Bone marrow (tissue), 2 donors: ENCODE data around the gene PLEKHM2.

Source experiments
- DNase-seq, 2 donors: peaks; one replicate each; lab custom pipeline; 2025; lab: John Stamatoyannopoulos, UW

Gene PLEKHM2

GRCh38 chr1:15726508-15726907 is 42.4 kb downstream of the PLEKHM2 start:
- no peak for DNase-seq

GRCh38 chr1:15727021-15727420 is 42.9 kb downstream of the PLEKHM2 start:
- DNase-seq = no peak

GRCh38 chr1:15727424-15727823 is 43.3 kb downstream of the PLEKHM2 start:
- DNase-seq = no peak

- no peak for DNase-seq
Observed at GRCh38 chr1:15727866-15728534, 43.9 kb downstream of the PLEKHM2 start.

DNA sequence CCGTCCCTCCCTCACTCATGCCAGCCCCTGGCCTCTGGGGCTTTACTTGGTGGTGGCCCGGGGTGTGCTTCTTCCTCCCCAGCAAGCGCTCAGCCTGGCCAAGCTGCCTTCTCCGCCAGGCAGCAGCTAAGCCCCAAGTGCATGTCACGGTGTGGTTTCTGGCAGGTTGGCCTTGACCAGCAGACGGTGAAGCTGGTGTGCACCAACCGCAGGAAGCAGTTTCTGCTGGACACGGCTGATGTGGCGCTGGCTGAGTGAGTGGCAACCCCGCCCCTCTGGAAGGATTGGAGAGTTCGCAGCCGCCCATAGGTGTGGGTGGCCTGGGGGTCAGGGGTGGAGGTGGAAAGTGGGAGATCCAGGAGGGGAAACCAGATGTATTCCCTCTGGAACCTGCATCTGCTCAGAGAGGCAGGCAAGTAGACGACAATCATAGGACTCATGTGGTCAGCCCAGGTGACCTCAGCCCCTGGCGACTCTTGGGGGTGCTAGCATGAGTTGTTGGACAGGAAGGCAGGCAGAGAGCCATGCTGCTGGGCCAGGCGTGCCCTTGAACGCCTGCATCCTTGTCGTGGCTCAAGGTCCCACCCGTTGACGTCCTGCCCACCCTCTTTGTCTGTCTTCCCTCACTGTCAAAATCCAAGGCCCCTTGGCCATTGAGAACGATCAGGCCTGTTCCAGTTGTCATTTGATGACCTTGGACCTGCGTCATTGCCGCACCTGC is 45.0 kb downstream of the PLEKHM2 start:
- no peak for DNase-seq

- DNase-seq = no peak
Observed at GRCh38 chr1:15730423-15730822, 46.3 kb downstream of the PLEKHM2 start.

- DNase-seq = no peak
Observed at GRCh38 chr1:15730936-15731335, 46.8 kb downstream of the PLEKHM2 start.

DNA sequence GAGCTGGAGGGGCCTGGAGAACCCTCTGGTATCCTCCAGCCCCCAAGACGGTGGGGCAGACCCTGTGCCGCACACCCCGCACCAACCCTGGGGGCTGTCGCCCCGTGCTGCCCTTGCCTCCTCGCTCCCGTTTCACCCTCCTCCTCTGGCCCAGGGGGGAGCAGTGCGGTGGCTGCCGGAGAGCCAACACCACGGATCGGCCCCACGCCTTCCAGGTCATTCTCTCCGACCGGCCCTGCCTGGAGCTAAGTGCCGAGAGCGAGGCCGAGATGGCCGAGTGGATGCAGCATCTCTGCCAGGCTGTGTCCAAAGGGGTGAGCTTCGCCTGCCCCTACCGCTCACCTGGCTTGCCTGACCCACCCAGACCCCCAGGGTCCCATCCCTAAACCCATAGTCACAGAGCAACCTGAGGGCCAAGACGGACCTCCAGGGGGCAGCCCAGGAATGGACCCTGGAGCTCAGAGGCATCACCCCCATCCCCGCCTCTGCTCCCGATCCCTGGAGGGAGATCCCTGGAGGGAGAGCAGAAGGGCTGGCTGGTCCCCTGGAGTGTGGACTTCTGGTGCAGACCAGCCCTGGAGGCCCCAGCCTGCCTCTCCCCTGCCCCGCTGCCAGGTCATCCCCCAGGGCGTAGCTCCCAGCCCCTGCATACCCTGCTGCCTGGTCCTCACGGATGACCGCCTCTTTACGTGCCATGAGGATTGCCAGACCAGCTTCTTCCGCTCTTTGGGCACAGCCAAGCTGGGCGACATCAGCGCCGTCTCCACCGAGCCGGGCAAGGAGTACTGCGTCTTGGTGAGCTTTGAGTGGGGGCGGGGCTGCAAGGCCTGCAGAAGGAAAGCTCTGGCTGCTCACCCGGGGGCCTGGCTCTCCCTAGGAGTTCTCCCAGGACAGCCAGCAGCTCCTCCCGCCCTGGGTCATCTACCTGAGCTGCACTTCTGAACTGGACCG is 47.9 kb downstream of the PLEKHM2 start:
- no peak for DNase-seq

DNA sequence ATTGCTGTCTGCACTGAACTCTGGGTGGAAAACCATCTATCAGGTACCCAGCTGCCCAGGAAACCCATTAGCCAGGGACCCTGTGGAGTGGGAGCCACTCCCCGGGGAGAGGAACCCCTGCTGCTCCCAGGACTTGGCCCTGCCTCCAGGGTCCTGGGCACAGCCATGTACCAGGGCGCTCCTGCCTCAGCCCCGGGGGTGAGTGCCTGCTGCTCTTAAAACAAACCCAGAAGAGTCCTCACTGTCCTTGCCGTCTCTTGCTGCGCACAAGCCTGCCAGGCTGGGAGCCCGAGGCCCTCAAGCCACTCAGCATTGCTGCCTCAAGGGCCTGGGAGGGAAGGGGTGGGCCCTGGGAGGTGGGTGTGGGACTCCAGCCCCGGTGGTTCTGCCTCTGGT is 48.6 kb downstream of the PLEKHM2 start:
- DNase-seq = no peak

- no peak for DNase-seq
Observed at GRCh38 chr1:15733218-15733725, 49.2 kb downstream of the PLEKHM2 start.

DNA sequence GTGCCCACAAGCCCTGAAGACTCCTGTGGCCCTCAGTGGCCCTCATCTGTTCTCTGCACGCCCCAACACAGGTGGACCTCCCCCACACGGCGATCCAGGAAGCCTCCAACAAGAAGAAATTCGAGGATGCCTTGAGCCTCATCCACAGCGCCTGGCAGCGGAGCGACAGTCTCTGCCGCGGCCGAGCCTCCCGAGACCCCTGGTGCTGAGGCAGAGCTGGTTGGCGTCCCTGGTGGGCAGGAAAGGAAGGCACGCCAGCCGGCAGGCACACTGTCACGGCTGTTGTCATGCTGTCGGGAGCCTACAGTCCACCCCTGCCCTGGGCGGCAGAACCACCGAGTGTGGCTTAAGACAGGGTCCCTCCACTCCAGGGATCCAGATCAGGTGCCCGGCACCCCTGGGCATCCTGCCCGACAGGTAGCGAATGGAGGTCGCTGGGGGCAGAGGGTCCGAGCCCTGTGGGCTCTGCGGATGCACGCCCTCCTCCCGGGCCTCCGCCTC is 49.7 kb downstream of the PLEKHM2 start:
- no peak for DNase-seq

DNA sequence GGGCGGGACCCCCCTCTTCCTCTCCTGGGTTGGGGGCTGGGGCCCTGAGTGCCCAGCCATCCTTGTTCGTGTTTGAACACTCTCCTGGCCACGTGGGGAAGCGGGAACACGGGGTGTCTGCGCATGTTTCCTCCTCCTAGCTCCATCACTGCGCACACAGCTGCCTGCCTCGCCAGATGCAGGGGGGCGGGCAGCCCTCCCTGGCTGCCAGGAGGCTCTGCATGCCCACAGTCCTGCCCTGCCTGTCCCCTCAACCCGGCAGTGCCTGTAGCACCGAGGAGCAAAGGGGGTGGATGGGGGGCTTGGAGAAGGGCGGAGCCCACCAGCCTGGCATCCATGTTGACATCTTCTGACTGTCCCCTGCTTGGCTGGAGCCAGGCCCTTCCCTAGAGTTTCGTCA is 50.2 kb downstream of the PLEKHM2 start:
- DNase-seq = no peak

DNA sequence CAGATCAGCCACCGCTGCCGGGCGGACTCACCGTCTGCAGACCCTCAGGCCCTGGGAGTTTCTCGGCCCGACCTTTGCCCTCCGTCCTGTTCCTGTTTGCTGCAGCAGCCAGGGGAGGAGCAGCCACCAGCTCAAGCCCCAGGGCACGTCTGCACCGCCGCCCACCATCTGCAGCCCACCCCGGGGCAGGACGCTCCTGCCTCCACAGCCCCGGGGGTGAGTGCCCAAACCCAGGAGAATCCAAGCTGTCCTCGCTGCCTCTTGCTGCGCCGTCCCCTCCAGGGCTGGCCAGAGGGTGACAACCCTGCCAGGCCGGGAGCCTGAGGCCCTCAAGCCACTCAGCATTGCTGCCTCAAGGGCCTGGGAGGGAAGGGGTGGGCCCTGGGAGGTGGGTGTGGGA is 50.8 kb downstream of the PLEKHM2 start:
- DNase-seq = no peak

- DNase-seq = peak in 1 of 2 donors; percentile 4
Observed at GRCh38 chr1:15735304-15736037, 51.4 kb downstream of the PLEKHM2 start.

DNA sequence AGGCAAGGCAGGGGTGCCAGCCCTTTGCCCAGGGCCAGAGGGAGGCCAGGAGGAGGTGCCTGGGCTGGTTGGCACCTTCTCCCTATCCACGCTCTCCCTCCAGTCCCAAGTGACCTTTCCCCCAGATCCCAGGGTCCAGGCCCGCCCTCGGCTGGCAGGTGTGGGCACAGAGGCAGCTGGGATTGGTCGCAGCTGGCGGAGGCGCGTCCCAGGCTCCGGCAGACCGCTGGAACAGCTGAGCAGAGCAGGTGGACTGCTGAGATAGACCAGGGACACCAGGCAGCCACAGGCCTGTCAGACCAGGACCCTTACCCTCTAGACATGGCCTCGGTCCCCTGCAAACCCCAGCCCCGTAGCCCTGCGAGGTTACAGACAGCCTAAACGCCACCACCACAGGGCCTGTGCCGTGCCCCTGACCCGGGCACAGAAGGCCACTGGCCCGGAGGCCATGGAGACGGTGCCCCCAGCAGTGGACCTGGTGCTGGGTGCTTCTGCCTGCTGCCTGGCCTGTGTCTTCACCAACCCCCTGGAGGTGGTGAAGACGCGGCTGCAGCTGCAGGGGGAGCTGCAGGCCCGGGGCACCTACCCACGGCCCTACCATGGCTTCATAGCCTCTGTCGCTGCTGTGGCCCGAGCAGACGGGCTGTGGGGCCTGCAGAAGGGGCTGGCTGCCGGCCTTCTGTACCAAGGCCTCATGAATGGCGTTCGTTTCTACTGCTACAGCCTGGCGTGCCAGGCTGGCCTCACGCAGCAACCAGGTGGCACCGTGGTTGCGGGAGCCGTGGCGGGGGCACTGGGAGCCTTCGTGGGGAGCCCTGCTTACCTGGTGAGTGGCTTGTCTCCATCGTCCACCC is 52.1 kb downstream of the PLEKHM2 start, which contains the start of gene SLC25A34:
TSS of gene SLC25A34 (plus strand) at position 221 of the 854 bp plus-strand sequence. CDS start at position 449, 228 bp downstream.
- no peak for DNase-seq

DNA sequence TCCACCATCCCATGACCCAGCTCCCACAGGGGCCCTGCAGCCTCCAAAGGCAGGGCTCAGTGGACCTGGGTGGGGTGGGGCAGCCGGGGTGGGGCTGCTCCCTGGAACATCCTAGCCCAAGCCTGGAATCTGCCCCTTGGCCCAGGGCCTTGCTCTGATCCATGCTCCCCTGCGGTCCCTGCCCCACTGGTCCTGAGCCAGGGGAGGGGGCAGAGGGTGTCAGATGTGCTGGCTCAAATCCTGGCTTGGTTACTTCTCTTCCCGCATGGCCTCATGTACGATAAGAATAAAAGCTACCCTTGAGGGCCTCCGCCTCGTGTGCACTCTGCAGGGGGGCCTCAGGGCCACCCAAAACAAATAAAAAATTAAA is 52.8 kb downstream of the PLEKHM2 start:
- DNase-seq = no peak

DNA sequence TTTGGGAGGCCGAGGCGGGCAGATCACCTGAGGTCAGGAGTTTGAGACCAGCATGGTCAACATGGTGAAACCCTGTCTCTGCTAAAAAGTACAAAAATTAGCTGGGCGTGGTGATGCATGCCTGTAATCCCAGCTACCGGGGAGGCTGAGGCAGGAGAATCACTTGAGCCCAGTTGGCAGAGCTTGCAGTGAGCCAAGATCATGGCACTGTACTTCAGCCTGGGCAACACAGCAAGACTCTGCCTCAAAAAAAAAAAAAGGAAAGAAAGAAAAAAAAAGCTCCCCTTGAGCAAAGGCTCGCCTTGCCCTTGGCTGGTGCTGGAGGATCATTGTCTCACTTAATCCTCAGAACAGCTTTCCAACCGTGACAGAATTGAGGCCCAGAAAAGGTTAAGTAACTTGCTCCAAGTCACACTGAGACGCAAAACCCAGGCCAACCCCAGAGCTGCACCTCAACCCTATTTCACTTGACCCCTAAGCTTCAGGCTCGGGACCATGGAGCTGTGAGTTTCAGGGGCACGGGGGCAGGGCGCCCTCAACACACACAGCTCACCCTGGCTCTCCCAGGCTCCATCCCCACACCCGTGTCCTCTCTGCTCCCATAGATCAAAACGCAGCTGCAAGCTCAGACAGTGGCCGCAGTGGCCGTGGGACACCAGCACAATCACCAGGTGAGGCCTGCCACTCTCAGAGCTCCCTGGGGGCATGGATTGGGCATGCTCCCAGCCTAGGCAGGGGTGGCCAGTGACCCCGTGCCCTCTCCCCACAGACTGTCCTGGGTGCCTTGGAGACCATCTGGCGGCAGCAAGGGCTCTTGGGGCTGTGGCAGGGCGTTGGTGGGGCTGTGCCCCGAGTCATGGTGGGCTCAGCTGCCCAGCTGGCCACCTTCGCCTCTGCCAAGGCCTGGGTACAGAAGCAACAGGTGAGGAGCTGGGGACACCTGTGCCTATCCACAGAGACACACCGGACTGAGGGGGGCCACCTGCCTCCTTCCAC is 53.5 kb downstream of the PLEKHM2 start:
- no peak for DNase-seq

- DNase-seq = no peak
Observed at GRCh38 chr1:15738416-15739113, 54.4 kb downstream of the PLEKHM2 start.

DNA sequence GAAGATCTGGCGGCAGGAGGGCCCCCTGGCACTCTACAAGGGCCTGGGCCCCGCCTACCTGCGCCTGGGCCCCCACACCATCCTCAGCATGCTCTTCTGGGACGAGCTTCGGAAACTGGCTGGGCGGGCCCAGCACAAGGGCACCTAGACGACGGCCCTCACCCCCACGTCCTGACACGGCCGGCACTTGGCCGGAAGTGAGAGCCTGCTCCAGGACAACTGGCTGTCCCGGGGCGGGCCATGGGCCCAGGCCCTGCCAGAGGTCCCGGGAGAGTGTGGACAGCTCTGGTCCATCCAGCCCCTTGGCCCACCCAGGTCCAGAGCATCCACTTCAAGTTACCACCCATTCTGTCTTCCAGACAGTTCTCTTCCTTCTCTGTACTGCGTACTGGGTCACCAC is 55.1 kb downstream of the PLEKHM2 start:
- DNase-seq = no peak
